ENCODE measurements around the gene SIRPB1.
"Not testable (repeated sequence)": the region's sequence is repeated elsewhere in the genome, so short reads cannot be mapped to it uniquely, and the experiment has no call there.

SIRPB1 gene

GRCh38 chr20:1608678-1609347 is 11.0 kb downstream of the SIRPB1 start:
- ATAC-seq (ENCODE audit: insufficient read depth, low read depth), result not testable (repeated sequence)

GRCh38 chr20:1600736-1601135 is 19.1 kb downstream of the SIRPB1 start:
- Histone ChIP-seq H3K27ac (ENCODE audit: low read length) (no peak overlapping the region), H3K4me3 (ENCODE audit: low read depth in 1 of 2, low read length in 2 of 2) (no peak overlapping the region), H3K79me2 (ENCODE audit: insufficient read depth, low read length) (no peaks in the 10 kb centered on the region), H3K9me3 (ENCODE audit: insufficient read depth, low read length, severe bottlenecking) (no peaks in the 10 kb centered on the region), H3K4me2 (ENCODE audit: insufficient read depth, low read length) (no peak overlapping the region), H3K4me1 (ENCODE audit: insufficient read depth, low read length) (no peaks in the 10 kb centered on the region), H4K20me1 (ENCODE audit: insufficient read depth, low read length) (no peaks in the 10 kb centered on the region), H3K27me3 (ENCODE audit: insufficient read depth, low read length, poor library complexity) (no peaks in the 10 kb centered on the region), H3K36me3 (ENCODE audit: insufficient read depth, low read length) (no peaks in the 10 kb centered on the region), H3K9ac (ENCODE audit: low read depth, low read length) (no peak overlapping the region), H2AFZ (ENCODE audit: low read depth, low read length) (no peak overlapping the region)
- DNase-seq, result no peak
- no peak for ATAC-seq (ENCODE audit: insufficient read depth, low read depth)
- TF ChIP-seq EZH2 (IDR thresholded peaks at IDR 0.05; ENCODE audit: borderline replicate concordance, low read depth, low read length, severe bottlenecking) (no peak), CTCF (IDR thresholded peaks at IDR 0.05; ENCODE audit: borderline replicate concordance, extremely low read depth, low read length, poor library complexity, severe bottlenecking) (no peak)

More at GRCh38 chr20:1608678-1609347, 11.0 kb downstream of the SIRPB1 start:
- not testable (repeated sequence) for H2AFZ ChIP-seq (ENCODE audit: low read depth, low read length); H3K27me3 ChIP-seq (ENCODE audit: insufficient read depth, low read length, poor library complexity); H3K4me1 ChIP-seq (ENCODE audit: insufficient read depth, low read length); DNase-seq; H4K20me1 ChIP-seq (ENCODE audit: insufficient read depth, low read length); H3K27ac ChIP-seq (ENCODE audit: low read length); H3K9ac ChIP-seq (ENCODE audit: low read depth, low read length); H3K9me3 ChIP-seq (ENCODE audit: insufficient read depth, low read length, severe bottlenecking); H3K36me3 ChIP-seq (ENCODE audit: insufficient read depth, low read length); H3K79me2 ChIP-seq (ENCODE audit: insufficient read depth, low read length); H3K4me3 ChIP-seq (ENCODE audit: low read depth in 1 of 2, low read length in 2 of 2); H3K4me2 ChIP-seq (ENCODE audit: insufficient read depth, low read length)

GRCh38 chr20:1595333-1595732 is 24.5 kb downstream of the SIRPB1 start:
- Histone ChIP-seq H3K4me1 (ENCODE audit: insufficient read depth, low read length) (no peaks in the 10 kb centered on the region), H3K36me3 (ENCODE audit: insufficient read depth, low read length) (no peaks in the 10 kb centered on the region), H3K4me3 (ENCODE audit: low read depth in 1 of 2, low read length in 2 of 2) (no peak overlapping the region), H3K9me3 (ENCODE audit: insufficient read depth, low read length, severe bottlenecking) (no peaks in the 10 kb centered on the region), H3K27me3 (ENCODE audit: insufficient read depth, low read length, poor library complexity) (no peaks in the 10 kb centered on the region), H2AFZ (ENCODE audit: low read depth, low read length) (no peak overlapping the region), H4K20me1 (ENCODE audit: insufficient read depth, low read length) (no peaks in the 10 kb centered on the region), H3K4me2 (ENCODE audit: insufficient read depth, low read length) (no peak overlapping the region), H3K9ac (ENCODE audit: low read depth, low read length) (no peak overlapping the region), H3K79me2 (ENCODE audit: insufficient read depth, low read length) (no peaks in the 10 kb centered on the region), H3K27ac (ENCODE audit: low read length) (no peak overlapping the region)
- no peak for DNase-seq
- TF ChIP-seq CTCF (IDR thresholded peaks at IDR 0.05; ENCODE audit: borderline replicate concordance, extremely low read depth, low read length, poor library complexity, severe bottlenecking), result no peak
- TF ChIP-seq EZH2 (IDR thresholded peaks at IDR 0.05; ENCODE audit: borderline replicate concordance, low read depth, low read length, severe bottlenecking), result no peak
- no peak for ATAC-seq (ENCODE audit: insufficient read depth, low read depth)

- Histone ChIP-seq H3K79me2 (ENCODE audit: insufficient read depth, low read length) (no peaks in the 10 kb centered on the region), H3K9ac (ENCODE audit: low read depth, low read length) (peak overlapping the region; percentile 48), H3K36me3 (ENCODE audit: insufficient read depth, low read length) (no peaks in the 10 kb centered on the region), H3K4me3 (ENCODE audit: low read depth in 1 of 2, low read length in 2 of 2) (0 out of 4 replicates have a peak overlapping the region, but pooled peaks of 1 of the 2 experiments have one; percentile 35), H3K9me3 (ENCODE audit: insufficient read depth, low read length, severe bottlenecking) (no peaks in the 10 kb centered on the region), H2AFZ (ENCODE audit: low read depth, low read length) (peak overlapping the region; percentile 92), H3K27me3 (ENCODE audit: insufficient read depth, low read length, poor library complexity) (no peaks in the 10 kb centered on the region), H4K20me1 (ENCODE audit: insufficient read depth, low read length) (no peaks in the 10 kb centered on the region), H3K4me2 (ENCODE audit: insufficient read depth, low read length) (peak overlapping the region; percentile 55), H3K27ac (ENCODE audit: low read length) (peak overlapping the region; percentile 95), H3K4me1 (ENCODE audit: insufficient read depth, low read length) (peaks cover 23% of the 10 kb centered on the region)
- DNase-seq (peak; percentile 73), ATAC-seq (ENCODE audit: insufficient read depth, low read depth) (peak; percentile 98)
- TF ChIP-seq EZH2 (IDR thresholded peaks at IDR 0.05; ENCODE audit: borderline replicate concordance, low read depth, low read length, severe bottlenecking) (no peak), CTCF (IDR thresholded peaks at IDR 0.05; ENCODE audit: borderline replicate concordance, extremely low read depth, low read length, poor library complexity, severe bottlenecking) (peak; percentile 57)
Observed at GRCh38 chr20:1588533-1589460, 31.0 kb downstream of the SIRPB1 start.

Data from DND-41 (cell line).